GM12875 (cell line): ENCODE data around the gene RHPN2.

Experiments used
- H3K4me3 ChIP-seq: one replicate; pipeline ENCODE4 v1.5.1; 2011; ENCODE audit warnings: low read depth, low read length, control low read depth
- CTCF ChIP-seq: IDR thresholded peaks from 2 replicates; pipeline ENCODE4 v1.5.1; 2011; ENCODE audit warnings: low read depth, mild to moderate bottlenecking, control low read depth, inconsistent platforms, low read length, moderate library complexity, borderline replicate concordance; ENCODE audit not compliant: insufficient read depth

Gene RHPN2

GRCh38 chr19:33066543-33066942 lies 1.9 kb upstream of the RHPN2 start:
- no peak for TF ChIP-seq CTCF
- no peak overlapping the region for H3K4me3 ChIP-seq

GRCh38 chr19:33064458-33064791 lies 263 bp downstream of the RHPN2 start:
- 0 out of 2 replicates have a peak, but pooled peaks have one; percentile 0 for TF ChIP-seq CTCF
- peak overlapping the region; percentile 40 for H3K4me3 ChIP-seq

- peak overlapping the region; percentile 40 for H3K4me3 ChIP-seq
Observed at GRCh38 chr19:33063753-33064457, 783 bp downstream of the RHPN2 start.

GRCh38 chr19:33063356-33063752 lies 1.3 kb downstream of the RHPN2 start:
- TF ChIP-seq CTCF = no peak
- no peak overlapping the region for H3K4me3 ChIP-seq

More at GRCh38 chr19:33063753-33064457, 783 bp downstream of the RHPN2 start:
- no peak for TF ChIP-seq CTCF

- no peak overlapping the region for H3K4me3 ChIP-seq
Observed at GRCh38 chr19:33062902-33063301, 1.8 kb downstream of the RHPN2 start.

GRCh38 chr19:33060586-33060985 lies 4.1 kb downstream of the RHPN2 start:
- H3K4me3 ChIP-seq = no peak overlapping the region
- no peak for TF ChIP-seq CTCF

More at GRCh38 chr19:33062902-33063301, 1.8 kb downstream of the RHPN2 start:
- no peak for TF ChIP-seq CTCF

- TF ChIP-seq CTCF = no peak
- no peak overlapping the region for H3K4me3 ChIP-seq
Observed at GRCh38 chr19:33055718-33056117, 9.0 kb downstream of the RHPN2 start.
